Lung (tissue), 12 donors: ENCODE results near the gene ESPNL. TPM values are rescaled to one million over a fixed set of nuclear protein-coding genes. Genes with fewer than 3 reads are reported as not detected.

ENCODE experiments used
- ATAC-seq: fragments of 200-7000 bp; cut with Tn5 transposase; one replicate; pipeline ENCODE4 v1.9.1; 2020; ENCODE audit warnings: moderate number of reproducible peaks; ENCODE audit not compliant: insufficient read depth, low FRiP score
- DNase-seq, 3 donors: peaks; one replicate each; pipeline ENCODE4 v3.0.0-alpha.2; 2013 to 2017
- H3K27ac ChIP-seq, 2 donors: one replicate each; pipeline ENCODE4 v1.5.1; 2013; ENCODE audit warnings: mild to moderate bottlenecking in 2 of 2, moderate library complexity in 2 of 2, control low read depth in 1 of 2, inconsistent platforms in 1 of 2, low read depth in 1 of 2, low read length in 1 of 2
- H3K27me3 ChIP-seq, 3 donors: one replicate each; pipeline ENCODE4 v1.5.1; 2013; ENCODE audit warnings: low read length in 2 of 3; ENCODE audit not compliant: control insufficient read depth in 3 of 3, insufficient read depth in 3 of 3
- H3K36me3 ChIP-seq, 4 donors: one replicate each; pipeline ENCODE4 v1.5.1; 2013; ENCODE audit warnings: low read length in 4 of 4, mild to moderate bottlenecking in 1 of 4, moderate library complexity in 1 of 4; ENCODE audit not compliant: control insufficient read depth in 4 of 4, insufficient read depth in 4 of 4
- H3K4me1 ChIP-seq, 5 donors: one replicate each; pipeline ENCODE4 v1.5.1; 2013; ENCODE audit warnings: low read length in 5 of 5, mild to moderate bottlenecking in 2 of 5, moderate library complexity in 1 of 5; ENCODE audit not compliant: control insufficient read depth in 5 of 5, insufficient read depth in 5 of 5
- H3K4me3 ChIP-seq: one replicate; pipeline ENCODE4 v1.5.1; 2013; ENCODE audit warnings: mild to moderate bottlenecking, control low read depth, moderate library complexity
- H3K9ac ChIP-seq, 2 donors: one replicate each; pipeline ENCODE4 v1.5.1; 2013; ENCODE audit warnings: low read length in 2 of 2, control low read depth in 1 of 2; ENCODE audit not compliant: insufficient read depth in 1 of 2
- H3K9me3 ChIP-seq, 4 donors: one replicate each; pipeline ENCODE4 v1.5.1; 2013; ENCODE audit warnings: low read length in 3 of 4, mild to moderate bottlenecking in 1 of 4, moderate library complexity in 1 of 4; ENCODE audit not compliant: control insufficient read depth in 4 of 4, insufficient read depth in 3 of 4
- CTCF ChIP-seq: IDR thresholded peaks from 2 replicates; pipeline ENCODE4 v1.5.1; 2012; ENCODE audit warnings: mild to moderate bottlenecking; ENCODE audit errors: control extremely low read depth, extremely low read depth
- WGBS, 2 donors: extraction: QIAGEN DNeasy Blood & Tissue Kit; methylation state at CpG; one replicate each; pipeline ENCODE4 v1.1.7; 2013; 5-methylcytosine and 5-hydroxymethylcytosine counted together
- polyA plus RNA-seq, 2 donors: library from polyadenylated mRNA; stranded (reverse); fragments of 200-250 nt; gene quantifications; one replicate each; pipeline ENCODE4 v1.2.1, GENCODE V29; 2013
- total RNA-seq, 2 donors: library from RNA; depleted of rRNA in 1 of 2; stranded (reverse); fragments of >200 nt in 1 of 2; gene quantifications; one replicate each; pipeline ENCODE4 v1.2.1, GENCODE V29; 2014 to 2021
- donor health status: control.
- donor health status: control.
- donor health status: Bipolar disorder and iron deficiency.
- donor health status: healthy.
- donor health status: DM: yes; HTN: yes; CAD: no.

Gene ESPNL
- total and polyA plus RNA-seq, 4 donors = 0.07 to 3.0 (median 1.2) TPM

- ATAC-seq = no peak
- WGBS, 2 donors = 84 to 89% methylated on average over 27 to 28 of the region's 28 CpGs
- H3K36me3 ChIP-seq = no peaks in the 10 kb centered on the region
Measured at GRCh38 chr2:238100821-238101771, 956 bp downstream of the ESPNL start.

GRCh38 chr2:238101891-238102841 is 2.0 kb downstream of the ESPNL start:
- H3K36me3 ChIP-seq = no peaks in the 10 kb centered on the region
- no peak overlapping the region for H3K27ac ChIP-seq
- 90 to 92% methylated on average over 30 of the region's 30 CpGs for WGBS, 2 donors
- no peaks in the 10 kb centered on the region for H3K9me3 ChIP-seq
- ATAC-seq (no peak), DNase-seq (no peak)
- no peaks in the 10 kb centered on the region for H3K27me3 ChIP-seq
- no peak overlapping the region for H3K9ac ChIP-seq
- H3K4me1 ChIP-seq = peaks cover 0 to 3% (median 0%) of the 10 kb centered on the region in 5 donors
- no peak for TF ChIP-seq CTCF
- no peak overlapping the region for H3K4me3 ChIP-seq

More at GRCh38 chr2:238100821-238101771, 956 bp downstream of the ESPNL start:
- no peak for TF ChIP-seq CTCF
- H3K27me3 ChIP-seq = no peaks in the 10 kb centered on the region
- H3K4me3 ChIP-seq = no peak overlapping the region
- no peaks in the 10 kb centered on the region for H3K9me3 ChIP-seq
- peaks cover 0 to 3% (median 0%) of the 10 kb centered on the region in 5 donors for H3K4me1 ChIP-seq
- H3K27ac ChIP-seq = no peak overlapping the region
- DNase-seq = no peak
- H3K9ac ChIP-seq = no peak overlapping the region

- H3K4me1 ChIP-seq = peaks cover 0 to 3% (median 0%) of the 10 kb centered on the region in 5 donors
- H3K36me3 ChIP-seq = no peaks in the 10 kb centered on the region
- no peak for TF ChIP-seq CTCF
- H3K4me3 ChIP-seq = no peak overlapping the region
- WGBS, 2 donors = 90 to 91% methylated on average over 10 of the region's 10 CpGs
- ATAC-seq = no peak
- H3K9ac ChIP-seq = no peak overlapping the region
- DNase-seq = no peak
- H3K9me3 ChIP-seq = no peaks in the 10 kb centered on the region
- no peak overlapping the region for H3K27ac ChIP-seq
- H3K27me3 ChIP-seq = no peaks in the 10 kb centered on the region
Measured at GRCh38 chr2:238102865-238103264, 2.7 kb downstream of the ESPNL start.
